Measurements from ENCODE around the gene TXNDC16. TPM values are rescaled to one million over a fixed set of nuclear protein-coding genes. Genes with fewer than 3 reads are reported as not detected.

The TXNDC16 gene, protein sequence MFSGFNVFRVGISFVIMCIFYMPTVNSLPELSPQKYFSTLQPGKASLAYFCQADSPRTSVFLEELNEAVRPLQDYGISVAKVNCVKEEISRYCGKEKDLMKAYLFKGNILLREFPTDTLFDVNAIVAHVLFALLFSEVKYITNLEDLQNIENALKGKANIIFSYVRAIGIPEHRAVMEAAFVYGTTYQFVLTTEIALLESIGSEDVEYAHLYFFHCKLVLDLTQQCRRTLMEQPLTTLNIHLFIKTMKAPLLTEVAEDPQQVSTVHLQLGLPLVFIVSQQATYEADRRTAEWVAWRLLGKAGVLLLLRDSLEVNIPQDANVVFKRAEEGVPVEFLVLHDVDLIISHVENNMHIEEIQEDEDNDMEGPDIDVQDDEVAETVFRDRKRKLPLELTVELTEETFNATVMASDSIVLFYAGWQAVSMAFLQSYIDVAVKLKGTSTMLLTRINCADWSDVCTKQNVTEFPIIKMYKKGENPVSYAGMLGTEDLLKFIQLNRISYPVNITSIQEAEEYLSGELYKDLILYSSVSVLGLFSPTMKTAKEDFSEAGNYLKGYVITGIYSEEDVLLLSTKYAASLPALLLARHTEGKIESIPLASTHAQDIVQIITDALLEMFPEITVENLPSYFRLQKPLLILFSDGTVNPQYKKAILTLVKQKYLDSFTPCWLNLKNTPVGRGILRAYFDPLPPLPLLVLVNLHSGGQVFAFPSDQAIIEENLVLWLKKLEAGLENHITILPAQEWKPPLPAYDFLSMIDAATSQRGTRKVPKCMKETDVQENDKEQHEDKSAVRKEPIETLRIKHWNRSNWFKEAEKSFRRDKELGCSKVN
- total RNA-seq = 1.1 and 2.0 TPM in 2 replicates

DNA sequence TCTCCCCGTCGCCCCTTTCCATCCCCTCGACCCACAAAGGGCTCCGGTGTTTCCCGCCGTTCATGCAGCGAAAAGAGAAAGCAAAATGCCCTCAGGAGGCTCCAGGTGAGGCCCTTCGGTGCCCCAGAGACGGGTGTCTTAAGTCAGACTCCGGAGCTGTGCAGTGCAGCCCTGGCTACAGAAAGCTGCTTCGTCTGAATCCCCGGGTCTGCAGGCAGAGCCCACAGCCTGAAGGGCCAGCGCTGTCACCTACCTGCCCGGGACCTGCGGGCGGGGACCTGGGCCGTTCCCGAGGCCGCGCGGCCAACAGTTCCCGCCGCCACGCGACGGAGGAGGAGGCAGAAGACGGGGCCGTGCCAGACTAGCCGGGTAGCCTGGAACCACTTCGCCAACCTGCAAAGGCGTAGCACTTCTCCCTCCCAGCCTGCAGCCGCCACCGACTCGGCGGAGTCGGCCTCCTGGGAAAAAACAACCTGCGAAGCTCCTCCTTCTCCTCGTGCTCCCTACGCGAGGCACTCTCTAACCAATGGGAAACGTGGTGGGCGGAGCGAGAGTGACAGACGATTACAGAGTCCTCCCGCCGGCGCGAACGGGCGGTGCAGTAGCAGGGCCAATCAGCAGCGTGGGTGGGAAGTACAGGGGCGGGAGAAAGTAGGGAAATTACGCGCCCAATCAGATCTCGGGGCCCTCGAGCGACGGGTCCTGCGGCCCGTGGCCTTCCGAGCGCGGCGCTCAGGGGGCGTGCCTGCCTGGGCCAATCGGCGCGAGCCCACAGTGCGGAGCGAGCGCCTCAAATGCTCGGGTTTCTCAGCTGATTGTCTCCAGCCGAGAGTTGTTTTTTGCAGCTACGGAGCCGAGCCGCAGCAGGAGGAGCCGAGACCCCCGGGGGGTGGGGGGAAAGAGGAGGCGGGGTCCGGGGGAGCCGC is at the start of gene TXNDC16, which contains the start of gene GPR137C:
TSS of gene TXNDC16 (minus strand) at position 443 of the 926 bp plus-strand sequence. CDS start 8,948 bp downstream, outside the sequence.
TSS of gene GPR137C (plus strand) at position 774 of the 926 bp plus-strand sequence. CDS start 312 bp downstream, outside the sequence.

Other genes with a start within 250 kb of the TXNDC16 start
- gene PTGER2, start 238.2 kb downstream of the TXNDC16 start, total RNA-seq = 6.6 and 8.4 TPM in 2 replicates
- 0.09 and 0.14 TPM in 2 replicates for gene GPR137C, start 331 bp upstream of the TXNDC16 start, total RNA-seq
- 44.2 and 79.0 TPM in 2 replicates for gene ERO1A, start 143.1 kb upstream of the TXNDC16 start, total RNA-seq
- gene PSMC6, start 154.7 kb upstream of the TXNDC16 start, total RNA-seq = 86.5 and 100 TPM in 2 replicates
- gene STYX, start 177.7 kb upstream of the TXNDC16 start, total RNA-seq = 12.4 and 13.7 TPM in 2 replicates
- gene GNPNAT1, start 239.1 kb upstream of the TXNDC16 start, total RNA-seq = 18.3 and 21.6 TPM in 2 replicates

All from smooth muscle cell of bladder (primary cell).